DOHH2 (cell line): ENCODE measurements around the gene STK32C.

Experiments used
- H3F3A ChIP-seq: fragments of 200-600 bp; sonication (generic), shearing (Covaris generic); 2 replicates; pipeline ENCODE4 v1.6.0; 2016; ENCODE audit warnings: antibody characterized with exemption, mild to moderate bottlenecking; ENCODE audit not compliant: control insufficient read depth, insufficient read depth
- H3K27ac ChIP-seq: fragments of 200-600 bp; sonication (generic); 2 replicates; pipeline ENCODE4 v1.5.1; 2014; ENCODE audit warnings: low read depth, mild to moderate bottlenecking, low read length, moderate library complexity
- H3K27me3 ChIP-seq: fragments of 200-600 bp; sonication (generic); 2 replicates; pipeline ENCODE4 v1.6.1; 2014; ENCODE audit warnings: mild to moderate bottlenecking, low read length, mixed read lengths; ENCODE audit not compliant: control insufficient read depth
- H3K36me3 ChIP-seq: fragments of 200-600 bp; sonication (generic); 2 replicates; pipeline ENCODE4 v1.6.1; 2014; ENCODE audit warnings: mild to moderate bottlenecking, low read length, moderate library complexity, mixed read lengths; ENCODE audit not compliant: control insufficient read depth
- H3K4me1 ChIP-seq: fragments of 200-600 bp; sonication (generic); 2 replicates; pipeline ENCODE4 v1.6.1; 2014; ENCODE audit warnings: mild to moderate bottlenecking, low read length, mixed read lengths; ENCODE audit not compliant: control insufficient read depth
- H3K4me2 ChIP-seq: fragments of 200-600 bp; sonication (generic); 2 replicates; pipeline ENCODE4 v1.6.0; 2014; ENCODE audit warnings: mild to moderate bottlenecking, low read length, moderate library complexity
- H3K4me3 ChIP-seq: fragments of 200-600 bp; sonication (generic); 2 replicates; pipeline ENCODE4 v1.5.1; 2014; ENCODE audit warnings: mild to moderate bottlenecking, low read length, mixed read lengths
- H3K79me2 ChIP-seq: fragments of 200-600 bp; sonication (generic); 2 replicates; pipeline ENCODE4 v1.6.1; 2014; ENCODE audit warnings: mild to moderate bottlenecking, low read length, mixed read lengths; ENCODE audit not compliant: control insufficient read depth
- H3K9me2 ChIP-seq: fragments of 200-600 bp; sonication (generic); replicated peaks from 2 replicates; pipeline ENCODE4 v1.6.1; 2014; ENCODE audit warnings: mild to moderate bottlenecking, low read length, mixed read lengths; ENCODE audit not compliant: control insufficient read depth
- H3K9me3 ChIP-seq: fragments of 200-600 bp; sonication (generic); 2 replicates; pipeline ENCODE4 v1.6.1; 2014; ENCODE audit warnings: antibody characterized with exemption, low read length, mixed read lengths; ENCODE audit not compliant: control insufficient read depth, insufficient read depth
- H4K20me1 ChIP-seq: fragments of 200-600 bp; sonication (generic); 2 replicates; pipeline ENCODE4 v1.6.0; 2014; ENCODE audit warnings: low read depth, mild to moderate bottlenecking, antibody characterized with exemption, low read length, moderate library complexity; ENCODE audit not compliant: control insufficient read depth, insufficient read depth
- EZH2phosphoT487 ChIP-seq: fragments of 200-600 bp; sonication (generic); IDR thresholded peaks from 2 replicates; pipeline ENCODE4 v1.6.1; 2017; ENCODE audit warnings: borderline replicate concordance, mild to moderate bottlenecking, antibody characterized with exemption, low read length, moderate library complexity, mixed read lengths
- TF ChIP-seq, protein P1 (sequence below): fragments of 200-600 bp; sonication (generic); IDR thresholded peaks from one replicate; pipeline ENCODE4 v1.5.1; 2014; ENCODE audit warnings: antibody characterized with exemption, mild to moderate bottlenecking, low read depth, low read length; ENCODE audit not compliant: poor library complexity, severe bottlenecking

The STK32C gene

DNA sequence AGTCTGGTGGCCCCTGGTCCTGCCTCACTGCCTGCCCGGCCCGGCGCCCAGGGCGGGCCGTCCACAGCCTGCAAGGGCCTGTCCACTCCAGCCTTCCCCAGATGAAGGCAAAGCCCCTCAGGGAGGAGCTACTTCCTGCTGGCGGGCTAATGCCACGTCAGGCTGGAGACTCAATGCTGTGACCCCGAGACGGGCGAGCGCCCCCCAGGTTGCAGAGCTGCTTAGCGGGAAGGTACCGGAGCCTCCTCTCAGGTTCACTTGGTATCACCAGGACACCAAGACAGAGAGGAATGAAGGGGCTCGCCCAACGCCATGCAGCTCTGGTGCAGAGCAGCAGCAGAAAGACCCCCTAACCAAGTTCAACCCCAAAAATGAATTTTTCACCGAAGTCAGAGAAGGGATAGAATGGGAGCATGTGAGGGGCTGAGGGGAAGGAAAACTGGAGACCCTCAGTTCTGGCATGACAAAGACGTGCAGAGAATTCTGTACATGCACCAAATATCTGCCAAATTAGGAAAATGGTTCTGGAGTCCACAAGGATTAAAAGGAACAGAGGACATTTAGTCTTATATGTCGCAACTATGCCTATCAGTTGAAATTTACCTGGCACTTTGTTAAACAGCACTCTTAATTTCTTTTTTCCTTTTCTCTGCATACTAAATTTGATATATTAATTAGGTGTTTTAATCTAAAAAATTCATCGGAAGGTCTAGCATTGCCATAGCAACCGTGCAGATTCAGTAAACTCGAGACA, 2.8 kb downstream of the STK32C start:
- Histone ChIP-seq H3K79me2 (no peaks in the 10 kb centered on the region), H3K27me3 (peaks cover 26% of the 10 kb centered on the region), H3K4me3 (no peak overlapping the region), H4K20me1 (no peaks in the 10 kb centered on the region), H3K36me3 (no peaks in the 10 kb centered on the region), H3K4me2 (no peak overlapping the region), H3K9me3 (no peaks in the 10 kb centered on the region), H3K9me2 (no peaks in the 10 kb centered on the region), H3F3A (no peaks in the 10 kb centered on the region), H3K27ac (no peak overlapping the region), H3K4me1 (no peaks in the 10 kb centered on the region)
- TF ChIP-seq, protein P1, sequence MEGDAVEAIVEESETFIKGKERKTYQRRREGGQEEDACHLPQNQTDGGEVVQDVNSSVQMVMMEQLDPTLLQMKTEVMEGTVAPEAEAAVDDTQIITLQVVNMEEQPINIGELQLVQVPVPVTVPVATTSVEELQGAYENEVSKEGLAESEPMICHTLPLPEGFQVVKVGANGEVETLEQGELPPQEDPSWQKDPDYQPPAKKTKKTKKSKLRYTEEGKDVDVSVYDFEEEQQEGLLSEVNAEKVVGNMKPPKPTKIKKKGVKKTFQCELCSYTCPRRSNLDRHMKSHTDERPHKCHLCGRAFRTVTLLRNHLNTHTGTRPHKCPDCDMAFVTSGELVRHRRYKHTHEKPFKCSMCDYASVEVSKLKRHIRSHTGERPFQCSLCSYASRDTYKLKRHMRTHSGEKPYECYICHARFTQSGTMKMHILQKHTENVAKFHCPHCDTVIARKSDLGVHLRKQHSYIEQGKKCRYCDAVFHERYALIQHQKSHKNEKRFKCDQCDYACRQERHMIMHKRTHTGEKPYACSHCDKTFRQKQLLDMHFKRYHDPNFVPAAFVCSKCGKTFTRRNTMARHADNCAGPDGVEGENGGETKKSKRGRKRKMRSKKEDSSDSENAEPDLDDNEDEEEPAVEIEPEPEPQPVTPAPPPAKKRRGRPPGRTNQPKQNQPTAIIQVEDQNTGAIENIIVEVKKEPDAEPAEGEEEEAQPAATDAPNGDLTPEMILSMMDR, result no peak
- no peak for TF ChIP-seq EZH2phosphoT487

DNA sequence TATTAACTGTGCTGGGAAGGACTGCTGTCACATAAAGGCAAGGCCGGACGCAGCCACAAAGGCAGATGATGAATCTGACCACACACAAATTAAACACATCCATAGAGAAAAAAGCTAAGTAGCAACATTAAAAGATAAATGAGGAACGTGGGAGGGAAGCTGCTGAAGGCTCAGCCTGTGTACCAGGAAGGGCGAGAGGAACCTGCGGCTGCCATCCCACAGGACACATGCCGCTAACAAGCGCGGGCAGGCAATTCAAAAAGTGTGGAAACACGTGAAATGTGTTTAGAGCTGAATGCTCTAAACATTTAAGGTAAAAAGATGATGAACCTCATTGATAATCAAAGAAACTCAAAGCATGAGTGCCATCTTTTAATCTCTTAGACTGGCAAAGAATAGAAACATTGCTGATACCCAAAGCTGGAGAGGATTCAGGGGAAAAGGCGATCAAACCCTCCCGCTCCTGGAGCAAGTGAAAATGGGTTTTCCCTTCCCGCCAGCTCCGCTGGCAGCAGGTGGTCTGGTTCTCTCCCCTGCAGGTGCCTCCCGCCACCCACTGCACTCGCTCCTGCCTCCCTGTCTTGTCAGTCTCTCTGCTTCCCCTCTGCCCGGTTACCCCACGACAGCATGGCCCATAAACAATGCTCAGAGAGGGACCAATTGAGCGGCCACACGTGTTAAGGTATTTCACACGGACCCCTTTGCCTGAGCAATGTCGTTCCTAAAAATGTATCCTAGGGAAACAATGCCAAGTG, 4.2 kb downstream of the STK32C start:
- Histone ChIP-seq H3K4me3 (no peak overlapping the region), H4K20me1 (no peaks in the 10 kb centered on the region), H3K27me3 (peaks cover 21% of the 10 kb centered on the region), H3K36me3 (no peaks in the 10 kb centered on the region), H3K27ac (no peak overlapping the region), H3K4me2 (no peak overlapping the region), H3K9me2 (no peaks in the 10 kb centered on the region), H3K9me3 (no peaks in the 10 kb centered on the region), H3K4me1 (no peaks in the 10 kb centered on the region), H3F3A (no peaks in the 10 kb centered on the region), H3K79me2 (no peaks in the 10 kb centered on the region)
- TF ChIP-seq EZH2phosphoT487, result no peak
- TF ChIP-seq, protein P1, result no peak

DNA sequence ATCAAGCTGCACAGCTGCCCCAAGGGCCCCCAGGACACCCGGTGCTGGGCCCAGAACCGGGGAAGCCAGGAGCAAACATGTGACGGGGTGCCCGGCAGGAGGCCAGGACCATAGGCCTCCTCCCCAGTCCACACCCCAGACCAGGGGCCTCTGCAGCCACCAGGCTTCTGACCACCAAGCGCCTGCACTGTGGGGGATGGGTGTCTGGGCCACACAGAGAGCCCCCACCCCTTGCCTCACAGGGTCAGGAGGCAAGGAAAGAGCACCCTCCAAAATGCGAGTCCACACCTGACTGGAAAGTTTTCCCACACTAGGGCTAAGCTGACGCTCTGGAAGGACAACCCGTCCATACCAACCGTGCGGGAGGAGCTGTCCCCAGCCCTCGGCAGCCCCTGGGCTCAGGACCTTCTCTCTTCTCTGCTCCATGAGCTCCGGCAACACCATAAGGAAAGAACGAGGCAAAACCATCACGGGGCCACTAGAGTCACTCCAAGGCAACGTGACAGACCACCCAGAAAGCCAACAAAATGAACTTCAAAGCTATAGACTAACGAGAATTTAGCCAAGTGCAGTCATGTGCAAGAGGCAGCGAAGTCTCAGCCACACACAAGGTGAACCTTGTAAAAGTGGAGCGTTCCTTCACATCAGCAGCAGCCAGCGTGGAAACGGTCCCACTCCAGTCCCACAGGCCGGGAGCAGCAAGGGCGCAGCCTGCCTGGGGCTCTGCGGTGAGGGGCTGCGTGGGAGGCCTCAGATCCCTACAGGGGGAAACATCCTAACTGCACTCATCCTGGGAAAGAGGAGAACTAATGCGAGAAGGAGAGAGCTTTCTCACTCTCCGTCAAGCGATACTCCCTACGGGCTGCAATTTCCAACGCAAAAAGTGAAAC, 5.1 kb downstream of the STK32C start:
- Histone ChIP-seq H3K4me3 (no peak overlapping the region), H3K27me3 (peaks cover 21% of the 10 kb centered on the region), H3K36me3 (no peaks in the 10 kb centered on the region), H3K4me1 (peaks cover under 1% of the 10 kb centered on the region; the same call in 1 of the 2 replicates), H3F3A (no peaks in the 10 kb centered on the region), H3K9me2 (no peaks in the 10 kb centered on the region), H3K27ac (no peak overlapping the region), H3K9me3 (no peaks in the 10 kb centered on the region), H4K20me1 (no peaks in the 10 kb centered on the region), H3K79me2 (no peaks in the 10 kb centered on the region), H3K4me2 (no peak overlapping the region)
- TF ChIP-seq EZH2phosphoT487, result no peak
- TF ChIP-seq, protein P1, result no peak
